HG02870 (cell line): ENCODE results near the gene LHX5.

Experiments
- ATAC-seq: cut with Tn5 transposase; IDR thresholded peaks from one replicate; pipeline ENCODE4 v1.9.1; 2021; ENCODE audit warnings: mild to moderate bottlenecking, moderate library complexity; ENCODE audit not compliant: unreplicated experiment

The LHX5 gene

DNA sequence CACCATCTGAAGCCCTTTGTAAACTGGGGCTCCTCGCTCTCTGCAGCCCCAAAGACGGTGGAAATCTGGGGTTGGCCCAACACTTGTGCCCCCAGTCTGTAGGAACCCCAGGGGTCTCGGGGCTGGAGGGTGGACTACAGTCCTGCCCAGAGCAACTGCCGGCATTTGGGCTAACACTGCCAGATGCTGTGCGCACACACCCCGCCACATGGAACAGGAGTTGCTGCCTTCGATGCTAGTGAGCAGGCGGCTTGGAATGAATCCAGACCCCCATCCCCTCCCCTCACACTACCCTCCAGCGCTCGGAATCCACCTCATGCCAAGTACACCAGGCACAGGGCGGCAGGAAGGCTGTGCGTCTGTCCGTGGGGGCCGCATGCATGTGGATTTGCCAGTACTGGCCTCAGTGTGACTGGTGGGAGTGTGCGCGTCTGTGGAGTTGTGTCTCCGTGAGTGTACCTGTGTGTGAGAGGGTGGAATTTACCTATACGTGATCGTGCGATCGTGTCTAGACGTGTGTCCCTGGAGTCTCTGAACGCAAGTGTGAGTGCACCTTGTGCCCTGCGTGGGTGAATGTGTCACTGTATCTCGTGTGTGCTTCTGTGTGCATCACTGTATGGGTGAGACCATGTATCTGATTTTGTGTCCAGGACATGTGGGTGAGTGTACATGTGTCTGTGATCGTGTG lies 5.1 kb downstream of the LHX5 start:
- ATAC-seq, result no peak

DNA sequence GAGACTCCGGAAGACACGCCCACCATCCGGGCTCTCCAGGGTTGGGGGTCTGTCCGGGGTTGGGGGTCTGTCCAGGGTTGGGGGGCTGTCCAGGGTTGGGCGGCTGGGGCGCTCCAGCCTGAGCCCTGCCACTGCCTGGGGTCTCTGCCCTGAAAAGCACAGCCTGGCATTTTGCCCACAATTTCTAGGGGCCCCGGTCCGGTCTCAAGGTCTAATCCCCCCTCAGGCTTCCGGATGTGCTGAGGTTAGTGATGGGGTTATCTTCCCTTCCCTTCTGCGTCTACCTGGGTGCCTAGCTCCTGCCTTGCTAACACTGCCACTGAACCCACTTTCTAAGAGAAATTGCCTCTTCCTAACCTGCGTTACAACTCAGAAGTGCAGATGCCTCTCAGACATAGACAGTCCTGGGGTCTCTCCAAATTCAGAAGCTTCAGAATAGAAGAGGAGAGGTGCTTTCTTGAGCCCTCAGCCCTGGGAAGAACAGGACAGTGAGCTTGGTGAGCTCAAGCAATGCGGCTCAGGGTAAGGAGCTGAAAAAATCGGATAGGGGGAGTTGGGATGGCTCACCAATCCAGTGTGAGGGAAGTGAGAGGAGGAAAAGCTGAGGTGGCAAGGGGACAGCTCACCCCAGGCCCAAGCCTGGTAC lies 5.7 kb downstream of the LHX5 start:
- no peak for ATAC-seq

DNA sequence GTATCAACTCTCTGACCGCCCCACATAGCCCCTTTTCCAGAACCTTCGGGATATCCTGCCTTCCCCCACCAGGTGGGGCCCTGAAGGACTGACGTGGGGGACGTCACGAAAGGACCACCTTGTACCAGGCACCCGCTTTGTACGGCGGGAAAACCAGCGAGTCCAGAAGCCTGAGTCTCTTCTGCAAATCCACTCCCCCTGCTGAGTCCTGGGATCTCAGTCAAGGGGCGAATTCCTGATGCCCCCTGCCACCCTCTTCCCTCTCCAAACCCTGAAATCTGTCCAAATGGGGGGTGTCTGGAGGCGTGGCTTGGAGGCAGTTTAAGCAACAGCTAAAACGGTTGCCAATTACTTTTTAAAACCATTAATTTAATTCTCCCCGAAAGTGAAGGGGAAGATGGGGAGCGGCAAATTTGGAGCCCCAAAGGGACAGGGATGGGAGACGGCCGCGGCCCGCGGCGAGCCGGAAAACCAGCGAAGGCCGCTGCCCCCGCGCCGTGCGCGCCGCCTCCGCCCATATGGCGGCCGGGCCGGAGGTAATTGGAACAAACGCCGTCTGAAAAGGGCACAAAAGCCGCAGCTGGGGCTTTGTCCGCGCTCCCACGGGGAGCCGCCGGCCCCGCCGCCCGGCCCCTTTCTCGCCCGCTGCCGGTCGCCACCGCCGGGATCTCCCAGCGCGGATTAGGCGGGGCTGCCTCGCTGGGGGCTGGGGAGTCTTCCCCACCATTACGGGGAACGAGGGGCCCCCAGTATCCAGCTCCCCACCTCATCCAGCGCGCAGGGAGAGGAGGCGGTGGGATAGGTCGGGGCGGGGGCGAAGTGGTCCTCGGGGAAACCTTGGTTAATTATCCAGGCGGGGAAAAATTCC lies 6.6 kb downstream of the LHX5 start:
- ATAC-seq, result no peak

DNA sequence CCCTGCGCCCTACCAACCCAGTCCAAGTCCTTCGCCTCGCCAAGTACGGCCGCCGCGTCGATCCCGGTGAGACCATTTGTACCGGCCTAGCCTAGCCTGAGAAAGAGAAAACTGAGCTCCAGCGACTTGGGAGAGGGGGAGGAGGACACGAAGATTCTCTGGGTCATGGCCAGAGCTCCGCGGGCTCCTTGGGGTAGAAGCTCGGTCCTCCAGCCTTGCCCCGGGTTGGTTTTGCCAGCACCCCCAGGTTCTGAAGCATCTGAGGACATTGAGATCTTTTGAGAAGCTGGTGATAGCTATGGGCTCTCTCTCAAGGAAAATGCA lies 7.3 kb downstream of the LHX5 start:
- no peak for ATAC-seq

DNA sequence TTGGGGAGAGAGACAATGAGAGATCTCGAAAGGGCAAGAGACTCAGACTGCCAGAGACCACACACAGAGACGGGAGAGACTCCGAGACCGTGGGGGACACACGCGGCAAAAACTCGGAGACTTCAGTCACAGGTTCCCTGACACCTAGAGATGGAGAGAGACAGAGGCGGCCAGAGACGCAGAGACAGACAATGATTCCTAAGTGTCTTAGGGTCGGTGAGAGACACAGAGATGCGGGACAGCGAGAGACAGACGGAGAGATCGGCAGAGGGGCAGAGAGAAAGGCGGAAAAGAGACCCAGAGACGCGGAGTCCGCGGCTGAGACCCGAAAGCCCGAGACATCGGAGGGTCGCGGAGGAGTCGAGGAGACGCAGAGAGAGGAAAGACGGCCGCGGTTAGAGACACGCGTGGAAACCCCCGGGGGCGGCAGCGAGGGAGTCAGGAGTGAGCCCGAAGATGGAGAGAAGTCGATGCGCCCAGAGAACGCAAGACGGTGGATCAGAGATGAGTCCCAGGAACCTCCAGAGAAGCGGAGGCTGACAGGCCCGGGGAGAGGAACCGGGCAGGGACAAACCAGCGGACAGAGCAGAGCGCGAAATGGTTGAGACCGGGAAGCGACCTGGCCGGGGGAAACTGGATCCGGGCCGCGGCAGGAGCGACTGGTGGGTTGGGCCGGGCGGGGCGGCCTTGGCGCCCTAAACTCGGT lies 7.8 kb downstream of the LHX5 start:
- no peak for ATAC-seq

DNA sequence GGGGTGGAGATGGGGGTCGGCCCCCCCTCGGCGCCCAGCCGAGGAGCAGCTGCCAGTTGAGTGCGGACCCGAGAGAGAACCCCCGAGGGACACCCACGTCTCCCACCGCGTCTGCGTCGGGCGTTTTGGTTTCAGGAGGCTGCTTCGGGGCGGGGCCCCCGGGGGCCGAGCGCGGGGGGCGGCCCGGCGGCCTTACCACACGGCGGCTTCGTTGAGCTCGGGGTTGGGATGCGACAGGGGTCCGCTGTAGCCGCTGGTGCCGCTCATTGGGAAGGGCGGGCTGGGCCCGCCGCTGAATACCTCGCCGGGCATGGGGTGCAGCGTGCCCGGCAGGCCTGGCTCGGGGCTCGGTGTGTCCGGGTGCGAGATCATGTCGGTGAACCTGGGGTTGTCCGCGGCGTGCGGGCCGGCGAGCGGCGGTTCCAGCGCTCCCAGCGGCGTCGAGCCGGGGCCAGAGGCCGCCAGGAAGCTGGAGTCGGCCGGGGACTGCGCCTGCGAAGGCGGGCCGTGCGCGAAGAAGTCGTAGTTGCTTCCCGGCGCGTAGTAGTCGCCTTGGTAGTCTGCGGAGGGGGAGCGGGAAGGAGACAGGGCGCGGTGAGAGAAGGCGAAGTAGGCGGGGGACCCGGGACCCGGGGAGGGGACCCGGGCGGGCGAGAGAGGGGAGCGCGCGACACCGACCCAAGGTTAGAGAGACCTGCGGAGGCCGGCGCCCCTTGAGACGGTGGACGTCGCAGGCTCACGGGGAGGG lies 8.5 kb downstream of the LHX5 start:
- no peak for ATAC-seq

DNA sequence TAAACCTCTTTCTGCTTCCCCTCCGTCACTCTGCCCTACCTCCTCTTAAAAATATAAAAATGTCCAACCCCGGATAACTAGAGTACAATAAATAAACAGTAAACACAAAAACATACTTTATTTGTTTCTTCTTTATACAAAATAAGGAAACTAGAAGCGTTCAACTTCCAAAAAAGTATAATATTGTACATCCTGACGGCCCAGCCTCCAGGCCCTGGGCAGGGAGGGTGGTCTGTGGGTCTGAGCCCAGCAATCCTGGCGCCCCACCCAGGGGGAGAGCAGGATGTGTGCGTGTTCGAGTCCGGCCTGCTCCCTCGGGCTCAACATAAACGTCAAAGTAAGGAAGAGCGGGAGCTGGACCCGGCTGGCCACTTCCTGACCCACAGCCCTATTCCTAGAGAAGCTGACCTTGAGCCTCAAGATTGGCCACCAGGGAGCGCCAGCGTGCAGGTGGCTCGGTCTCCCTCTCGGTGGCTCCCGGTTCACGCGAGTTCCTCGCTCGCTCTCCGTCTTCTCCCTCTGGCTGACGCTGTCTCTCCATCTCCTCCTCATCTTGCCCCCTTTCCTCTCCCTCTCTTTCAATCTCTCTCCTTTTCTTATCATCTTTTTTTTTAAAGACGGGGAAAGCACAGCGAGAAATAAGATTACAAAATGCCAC lies 9.4 kb downstream of the LHX5 start:
- ATAC-seq, result no peak

DNA sequence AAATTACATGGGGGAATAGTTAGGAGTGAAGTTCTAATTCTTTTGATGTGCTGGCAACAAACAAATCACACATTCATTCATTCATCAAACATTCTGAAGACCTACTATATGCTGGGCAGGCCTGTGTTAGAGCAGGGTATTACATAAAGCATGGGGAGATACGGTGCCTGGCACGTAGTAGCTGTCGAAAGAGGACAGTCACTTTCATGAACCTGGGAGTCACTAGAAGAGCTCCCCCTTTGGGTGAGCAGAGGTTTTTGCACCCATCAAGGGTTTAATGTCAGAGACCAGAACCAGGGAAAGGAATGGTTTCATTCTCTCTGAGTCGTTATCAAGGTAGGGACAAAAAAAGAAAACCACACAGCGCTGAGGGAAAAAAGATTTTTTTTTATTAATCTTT lies 10.0 kb downstream of the LHX5 start:
- ATAC-seq, result no peak

DNA sequence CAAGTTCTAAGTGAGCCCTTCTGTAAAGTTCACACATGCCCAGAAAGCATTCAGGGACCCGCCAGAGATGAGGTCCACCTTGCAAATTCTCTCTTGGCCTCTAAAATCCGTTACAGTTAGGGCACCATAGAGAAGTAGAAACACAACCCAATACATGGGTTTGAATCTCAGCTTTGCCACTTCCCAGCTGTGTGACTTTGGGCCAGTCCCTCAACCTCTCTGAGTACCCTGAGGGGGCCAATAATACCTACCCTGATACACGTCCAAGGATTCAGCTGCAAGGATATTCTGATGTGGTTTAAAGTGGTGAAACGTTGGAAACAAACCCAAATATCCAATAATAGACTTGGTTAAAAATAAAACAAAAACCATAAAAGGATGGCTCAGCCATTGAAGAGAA lies 11.7 kb downstream of the LHX5 start:
- no peak for ATAC-seq

DNA sequence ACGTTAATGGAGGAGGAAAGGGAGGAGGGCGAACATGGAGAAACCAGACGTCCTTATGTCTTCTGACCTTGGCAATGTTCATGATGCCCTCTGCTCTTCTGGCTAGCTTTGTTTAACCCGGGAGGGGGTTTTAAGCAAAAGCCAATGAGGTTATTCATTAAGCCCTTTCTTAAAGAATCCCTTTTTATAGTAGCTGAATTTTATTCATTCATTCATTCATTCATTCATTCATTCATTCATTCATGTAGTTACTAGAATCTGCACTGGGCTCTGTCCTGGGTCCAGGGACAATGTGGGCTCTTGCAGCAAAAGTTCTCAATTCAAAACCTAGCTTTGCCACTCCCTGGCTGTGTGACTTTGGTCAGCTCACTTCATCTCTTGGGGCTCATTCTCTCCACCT lies 14.0 kb downstream of the LHX5 start:
- no peak for ATAC-seq

DNA sequence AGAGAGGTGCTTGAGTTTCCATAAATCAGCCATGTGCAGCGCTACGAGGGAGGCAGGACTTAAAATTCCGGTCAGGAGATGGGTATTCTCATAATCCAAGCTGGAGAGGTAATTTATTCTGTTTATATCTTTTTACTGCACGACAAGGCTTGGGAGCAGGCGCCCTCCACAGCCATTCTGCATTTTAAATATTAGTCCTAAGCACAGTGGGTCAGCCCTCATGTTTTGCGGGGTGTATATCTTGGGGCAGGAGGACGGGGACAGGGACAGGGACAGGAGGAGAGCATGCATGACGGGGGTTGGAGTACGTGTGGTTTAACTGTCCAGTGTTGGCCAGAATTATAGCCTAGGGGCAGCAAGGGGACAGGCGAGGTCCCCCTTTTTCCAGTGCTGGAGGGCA lies 14.5 kb downstream of the LHX5 start:
- no peak for ATAC-seq

DNA sequence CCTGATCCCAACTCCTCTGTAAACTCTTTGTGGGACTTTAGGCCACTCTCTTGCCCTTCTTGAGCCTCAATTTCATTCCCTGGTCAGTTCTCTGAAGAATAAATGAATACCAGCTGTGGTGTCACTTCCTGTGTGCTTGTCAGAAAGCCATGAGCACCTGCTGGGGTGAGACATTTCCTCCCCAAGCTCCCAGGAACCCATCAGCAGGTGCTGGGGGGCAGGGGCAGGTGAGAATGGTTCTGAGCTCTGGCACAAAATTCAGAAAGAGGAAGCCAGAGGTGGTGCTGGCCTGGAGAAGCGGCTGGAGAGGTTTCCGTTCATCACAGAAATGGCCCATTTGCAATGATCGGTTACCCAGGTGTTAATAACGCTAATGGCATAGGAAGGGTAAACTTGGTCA lies 14.9 kb downstream of the LHX5 start:
- ATAC-seq, result no peak

DNA sequence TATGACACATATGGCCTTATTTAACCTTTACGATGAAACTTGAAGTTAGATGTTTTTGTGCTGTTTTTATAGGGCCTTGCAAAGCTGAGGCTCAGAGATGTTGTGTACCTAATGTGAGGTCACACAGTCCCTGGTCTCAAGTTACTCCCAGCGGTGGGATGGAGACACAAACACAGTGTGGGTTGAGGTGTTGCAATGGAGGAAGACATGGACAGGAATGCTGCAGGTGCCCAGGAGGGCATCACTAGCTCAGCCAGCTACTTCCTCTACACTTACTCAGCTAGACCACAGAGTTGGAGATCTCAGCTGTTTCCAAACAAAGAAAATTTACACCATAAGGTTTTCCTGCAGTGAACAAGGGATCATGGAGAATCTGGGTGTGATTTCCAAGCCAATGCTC lies 15.5 kb downstream of the LHX5 start:
- ATAC-seq, result no peak

DNA sequence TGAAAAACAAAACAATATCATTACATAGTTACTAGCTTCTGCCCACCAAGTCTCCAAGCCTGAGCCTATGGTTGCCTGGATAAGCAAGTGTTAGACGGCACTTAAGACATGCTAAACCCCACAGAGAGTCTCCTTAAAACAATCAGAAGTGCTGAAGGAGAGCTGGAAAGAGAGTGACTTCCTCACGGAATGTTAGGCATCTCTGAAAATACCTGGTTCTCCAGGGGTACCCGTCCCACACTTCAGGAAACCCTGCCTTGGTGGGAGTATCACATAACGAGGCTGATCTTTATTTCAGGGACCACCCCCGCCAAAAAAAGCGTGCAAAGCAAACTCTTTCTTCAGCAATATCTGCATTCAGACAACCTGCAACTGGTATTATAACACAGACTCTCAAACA lies 18.3 kb downstream of the LHX5 start:
- ATAC-seq, result no peak

DNA sequence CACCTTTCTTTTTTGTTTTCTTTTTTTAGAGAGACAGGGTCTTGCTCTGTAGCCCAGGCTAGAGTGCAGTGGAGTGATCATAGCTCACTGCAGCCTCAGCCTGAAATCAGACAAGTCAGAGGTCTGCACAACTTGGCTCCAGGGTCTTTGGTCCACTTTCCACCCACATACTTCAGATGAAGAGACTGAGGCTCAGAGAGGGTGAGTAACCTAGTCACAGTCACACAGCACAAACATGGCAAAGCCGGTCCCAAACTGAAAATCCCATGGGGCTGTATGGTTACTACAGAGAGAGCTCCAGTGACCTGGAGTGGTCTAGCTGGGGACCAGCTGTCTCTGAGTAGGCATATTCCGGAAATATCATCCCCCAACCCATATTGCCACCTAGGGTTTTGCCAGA lies 19.2 kb downstream of the LHX5 start:
- ATAC-seq, result no peak

DNA sequence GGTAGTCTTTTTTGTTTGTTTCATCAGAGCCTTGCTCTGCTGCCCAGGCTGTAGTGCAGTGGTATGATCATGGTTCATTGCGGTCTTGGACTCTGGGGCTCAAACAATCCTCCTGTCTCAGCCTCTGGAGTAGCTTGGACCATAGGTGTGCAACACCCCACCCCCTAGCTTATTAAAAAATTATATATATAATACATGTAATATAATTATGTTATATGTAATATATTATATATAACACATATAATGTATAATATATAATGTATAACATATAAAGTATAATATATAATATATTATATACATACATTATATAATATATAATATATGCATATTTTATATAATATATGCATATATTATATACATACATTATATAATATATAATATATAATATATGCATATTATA lies 21.8 kb downstream of the LHX5 start:
- no peak for ATAC-seq

DNA sequence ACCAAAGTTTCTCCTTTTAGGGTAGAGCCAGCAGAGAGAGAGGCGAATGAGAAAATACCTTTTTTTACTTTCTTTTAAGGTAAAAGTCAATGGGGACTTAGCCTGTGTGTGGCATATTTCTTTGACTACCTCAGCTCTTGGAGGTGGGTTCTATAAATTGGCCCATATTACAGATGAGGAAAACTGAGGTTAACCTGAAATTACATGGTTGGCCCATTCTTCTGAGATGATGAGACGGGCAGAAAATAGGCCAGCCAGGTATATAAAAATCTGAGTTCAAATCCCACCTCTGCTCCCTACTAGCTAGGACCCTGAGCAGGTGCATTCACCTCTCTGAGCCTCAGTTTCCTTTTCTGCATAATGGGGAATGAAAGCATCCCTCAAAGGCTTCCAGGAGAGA lies 22.4 kb downstream of the LHX5 start:
- no peak for ATAC-seq

DNA sequence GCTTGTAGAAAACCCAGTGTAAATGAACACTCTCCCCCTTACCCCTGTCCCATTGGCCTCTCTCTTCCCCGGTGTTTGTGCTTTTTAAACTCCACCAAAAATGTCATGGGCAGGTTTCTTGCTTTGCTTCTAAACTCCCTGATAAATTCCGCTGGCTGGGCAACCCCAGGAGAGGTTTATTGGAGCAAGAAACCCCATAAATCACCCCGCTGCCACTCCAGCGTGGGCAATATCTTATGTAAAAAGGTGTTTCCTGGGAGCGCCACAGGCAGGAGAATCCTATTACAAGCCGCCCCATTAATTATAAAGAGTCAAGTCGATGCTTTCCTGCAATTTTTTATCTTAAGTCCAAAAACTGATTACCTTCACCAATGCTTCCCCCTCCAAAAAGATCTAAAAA lies 22.8 kb downstream of the LHX5 start:
- no peak for ATAC-seq

DNA sequence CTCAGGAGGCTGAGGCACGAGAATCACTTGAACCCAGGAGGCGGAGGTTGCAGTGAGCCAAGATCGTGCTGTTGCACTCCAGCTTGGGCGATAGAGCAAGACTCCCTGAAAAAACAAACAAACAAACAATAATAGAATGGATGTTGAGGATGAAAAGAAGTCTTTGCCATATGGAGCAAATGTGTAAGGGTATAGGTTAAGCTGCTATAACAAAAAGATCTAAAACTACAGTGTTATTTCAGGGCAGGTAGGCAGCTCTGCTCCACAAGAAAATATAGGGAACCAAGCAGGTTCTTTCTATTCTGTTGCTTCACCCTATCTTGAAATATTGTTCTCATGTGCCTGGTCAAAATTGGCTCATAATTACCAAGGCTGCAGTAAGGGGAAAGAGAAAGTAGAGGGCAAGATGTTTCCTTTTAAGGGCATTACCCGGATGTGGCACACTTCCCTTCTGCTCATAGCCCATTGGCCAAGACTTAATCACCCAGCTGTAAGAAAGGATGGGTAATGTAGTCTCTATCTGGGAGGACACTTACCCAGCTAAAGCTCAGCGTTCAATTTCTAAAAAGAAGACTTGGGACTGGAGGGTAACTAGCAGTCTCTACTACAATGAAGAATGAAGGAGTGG lies 26.0 kb downstream of the LHX5 start:
- no peak for ATAC-seq

DNA sequence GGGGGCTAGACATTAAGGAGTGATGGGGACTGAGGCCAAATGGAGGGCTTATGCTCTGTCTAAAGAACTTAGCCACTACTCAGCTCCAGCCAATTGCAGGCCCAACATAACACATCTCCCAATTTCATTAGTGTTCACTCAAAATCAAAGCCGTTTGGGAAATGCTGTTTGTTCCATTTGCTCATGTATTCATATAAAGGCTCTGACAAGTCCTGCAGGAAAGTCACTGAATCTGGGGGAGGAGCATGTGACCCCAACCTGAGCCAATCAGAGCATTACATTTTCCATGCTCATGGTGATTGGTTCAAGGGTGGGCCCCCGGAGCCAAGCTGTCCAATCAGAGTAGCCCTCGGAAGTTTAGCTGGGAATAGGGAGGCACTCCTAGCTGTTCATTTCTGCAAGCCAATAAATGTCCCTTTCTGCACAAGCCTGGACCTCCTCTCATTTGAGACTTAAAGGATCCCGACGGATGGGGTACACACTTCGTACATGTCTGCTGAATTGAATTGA lies 28.6 kb downstream of the LHX5 start:
- no peak for ATAC-seq
